K562 (cell line): ENCODE measurements around the gene CCDC85C. TPM values are rescaled to one million over a fixed set of nuclear protein-coding genes. Genes with fewer than 3 reads are reported as not detected.

ENCODE experiments used
- CBFB ChIP-seq: sonication (generic); formaldehyde crosslinking; IDR thresholded peaks from 2 replicates; pipeline ENCODE4 v1.4.0; 2020; ENCODE audit warnings: mild to moderate bottlenecking, missing genetic modification reagents
- CBX2 ChIP-seq: fragments of 200-600 bp; sonication (generic); IDR thresholded peaks from one replicate; pipeline ENCODE4 v1.6.1; 2012; ENCODE audit warnings: mild to moderate bottlenecking, low read length, inconsistent platforms; ENCODE audit not compliant: insufficient read depth, poor library complexity, severe bottlenecking
- CCNT2 ChIP-seq: IDR thresholded peaks from 2 replicates; pipeline ENCODE4 v1.6.1; 2011; ENCODE audit warnings: borderline replicate concordance, low read depth, mild to moderate bottlenecking, moderate library complexity, mixed read lengths, low read length; ENCODE audit not compliant: insufficient read length; ENCODE audit errors: extremely low read depth
- CTBP1 ChIP-seq: fragments of 450-650 bp; IDR thresholded peaks from 2 replicates; pipeline ENCODE4 v1.6.1; 2016; ENCODE audit warnings: borderline replicate concordance
- ETS2 ChIP-seq: IDR thresholded peaks from 2 replicates; pipeline ENCODE4 v1.6.1; 2016; ENCODE audit warnings: borderline replicate concordance, missing genetic modification characterization, mild to moderate bottlenecking, moderate library complexity, missing compliant biosample characterization; ENCODE audit not compliant: poor library complexity, severe bottlenecking
- FIP1L1 ChIP-seq: fragments of 200-400 bp; formaldehyde crosslinking; IDR thresholded peaks from 2 replicates; pipeline ENCODE4 v1.6.1; 2018; ENCODE audit warnings: mild to moderate bottlenecking, low read depth, low read length; ENCODE audit not compliant: poor library complexity, severe bottlenecking
- HDAC3 ChIP-seq: fragments of 450-650 bp; IDR thresholded peaks from 2 replicates; pipeline ENCODE4 v1.6.1; 2018; ENCODE audit warnings: borderline replicate concordance, mild to moderate bottlenecking, moderate library complexity; ENCODE audit not compliant: partially characterized antibody
- JUNB ChIP-seq: fragments of 450-650 bp; formaldehyde crosslinking; conservative IDR thresholded peaks from 2 replicates; pipeline ENCODE4 v1.4.0; 2020; ENCODE audit warnings: mild to moderate bottlenecking
- MCM3 ChIP-seq: fragments of 450-650 bp; IDR thresholded peaks from 2 replicates; pipeline ENCODE4 v1.6.1; 2016
- NCOR1 ChIP-seq: fragments of 450-650 bp; IDR thresholded peaks from 2 replicates; pipeline ENCODE4 v1.6.1; 2016; ENCODE audit warnings: mild to moderate bottlenecking, moderate library complexity
- PCBP1 ChIP-seq: fragments of 200-400 bp; formaldehyde crosslinking; IDR thresholded peaks from 2 replicates; pipeline ENCODE4 v1.6.1; 2018; ENCODE audit warnings: mild to moderate bottlenecking, low read depth, low read length; ENCODE audit not compliant: poor library complexity, severe bottlenecking
- RUNX1 ChIP-seq: sonication (generic); IDR thresholded peaks from 2 replicates; pipeline ENCODE4 v1.6.1; 2016; ENCODE audit warnings: antibody characterized with exemption, low read depth
- SIRT6 ChIP-seq: IDR thresholded peaks from one replicate; pipeline ENCODE4 v1.6.1; 2012; ENCODE audit warnings: low read depth, mild to moderate bottlenecking, control low read depth, inconsistent platforms, low read length, moderate library complexity
- SMAD1 ChIP-seq: fragments of 150-350 bp; IDR thresholded peaks from 2 replicates; pipeline ENCODE4 v1.6.1; 2014; ENCODE audit warnings: low read length, low read depth; ENCODE audit not compliant: partially characterized antibody
- SUPT5H ChIP-seq: fragments of 450-650 bp; IDR thresholded peaks from 2 replicates; pipeline ENCODE4 v1.6.1; 2016
- TEAD2 ChIP-seq: fragments of 450-650 bp; IDR thresholded peaks from 2 replicates; pipeline ENCODE4 v1.6.1; 2016; ENCODE audit warnings: missing genetic modification characterization, control low read depth, missing compliant biosample characterization
- ZNF217 ChIP-seq: sonication (generic); formaldehyde crosslinking; IDR thresholded peaks from 2 replicates; pipeline ENCODE4 v1.8.0; 2022; ENCODE audit warnings: mild to moderate bottlenecking, missing genetic modification reagents
- ZNF253 ChIP-seq: fragments of 250-450 bp; sonication (Bioruptor Pico); conservative IDR thresholded peaks from 2 replicates; pipeline ENCODE4 v1.6.1; 2021; ENCODE audit warnings: mild to moderate bottlenecking
- polyA plus RNA-seq, 8 experiments: library from polyadenylated mRNA; depleted of rRNA in 4 of 8; stranded (reverse) in 5 of 8; unstranded in 3 of 8; fragments of >200 nt; fragmentation: Nextera tagmentation in 2 of 8; fragmentation: Illumina TruSeq in 1 of 8; extraction: Ambion mirVana in 2 of 8; extraction: Trizol in 1 of 8; gene quantifications; 2 replicates each; pipeline versions ENCODE4 v1.2.1 to v1.2.3, GENCODE V29; 2011 to 2014; ENCODE audit warnings: inconsistent platforms in 1 of 8, missing spikeins in 1 of 8
- total RNA-seq, 7 experiments: library from RNA; depleted of rRNA in 6 of 7; stranded (reverse); fragments of >200 nt in 6 of 7; fragmentation: Illumina TruSeq in 2 of 7; extraction: Trizol in 2 of 7; gene quantifications; 2 replicates each; pipeline versions ENCODE4 v1.2.1 to v1.2.3, GENCODE V29; 2011 to 2021; ENCODE audit warnings: low replicate concordance in 1 of 7
- TF ChIP-seq, protein P1 (sequence below), 2 experiments: fragments of 150-350 bp in 1 of 2; IDR thresholded peaks; 2 replicates each; pipeline ENCODE4 v1.6.1; 2012 to 2016; ENCODE audit warnings: low read depth in 2 of 2, low read length in 2 of 2, mild to moderate bottlenecking in 1 of 2, moderate library complexity in 1 of 2
- TF ChIP-seq, protein P2 (sequence below): fragments of 250-450 bp; sonication (Bioruptor Pico); IDR thresholded peaks from 2 replicates; pipeline ENCODE4 v1.8.0; 2021; ENCODE audit warnings: moderate library complexity, mild to moderate bottlenecking, inconsistent platforms
- TF ChIP-seq, protein P3 (sequence below): sonication (generic); formaldehyde crosslinking; IDR thresholded peaks from 2 replicates; pipeline ENCODE4 v1.9.0; 2022; ENCODE audit warnings: mild to moderate bottlenecking, missing genetic modification reagents

The CCDC85C gene
- total and polyA plus RNA-seq, 9 of the 15 experiments (the other 6 are each of a cell fraction or from before 2014, with no cell fraction given): 0.18 to 22.0 (median 6.3) TPM

DNA sequence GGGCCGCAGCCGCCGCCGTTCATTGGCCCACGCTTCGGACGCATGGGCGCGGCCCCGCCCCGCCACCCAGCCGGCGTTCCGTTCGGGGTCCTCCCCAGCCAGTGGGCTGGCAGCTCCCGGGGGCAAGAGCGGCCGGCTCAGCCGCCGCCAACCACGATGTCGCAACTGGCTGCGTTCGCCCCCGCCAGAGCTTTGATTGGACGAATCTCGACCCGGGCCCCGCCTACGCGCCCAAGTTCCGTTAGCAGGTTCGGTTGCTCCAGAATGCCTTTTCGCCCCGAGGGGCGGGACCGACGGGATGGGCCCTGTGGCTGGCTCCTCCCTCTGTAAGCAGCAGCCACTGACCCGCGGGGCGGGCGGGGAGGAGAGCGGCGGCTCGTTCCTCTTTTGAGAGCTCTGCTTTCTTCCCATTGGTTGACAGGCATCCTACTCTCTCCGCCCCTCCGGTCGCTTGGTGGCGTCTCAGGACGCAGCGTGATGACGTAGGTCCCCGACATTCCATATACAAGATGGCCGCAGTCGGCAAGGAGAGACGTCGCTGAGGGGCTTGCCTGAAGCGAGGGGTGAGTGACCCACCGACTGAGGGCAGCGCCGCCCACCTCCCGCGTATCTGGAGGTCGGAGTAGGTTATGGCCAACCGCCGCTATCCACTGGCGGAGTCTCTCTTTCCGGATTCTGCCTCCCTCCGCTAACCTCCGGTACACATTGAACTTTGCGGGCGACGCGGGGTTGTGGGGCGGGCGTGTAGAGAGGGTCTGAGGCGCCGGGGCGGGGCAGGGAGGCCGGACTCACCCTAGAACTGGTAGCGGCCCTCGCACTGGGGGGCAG is 122.9 kb downstream of the CCDC85C start, which contains the start of gene CCNK (continued):
- TF ChIP-seq TEAD2 (tag) (no peak), CBX2 (no peak), PCBP1 (no peak), NCOR1 (no peak), JUNB (CRISPR knock-in tag) (no peak), SMAD1 (no peak), SUPT5H (peak; percentile 91), MCM3 (no peak), CBFB (CRISPR knock-in tag) (no peak), ETS2 (tag) (no peak), FIP1L1 (peak; percentile 28), CTBP1 (no peak; the same call in 1 of the 2 replicates), CCNT2 (peak; percentile 71), HDAC3 (no peak), RUNX1 (no peak), ZNF253 (CRISPR knock-in tag) (no peak), ZNF217 (no peak), SIRT6 (no peak)
- TF ChIP-seq, protein P1, sequence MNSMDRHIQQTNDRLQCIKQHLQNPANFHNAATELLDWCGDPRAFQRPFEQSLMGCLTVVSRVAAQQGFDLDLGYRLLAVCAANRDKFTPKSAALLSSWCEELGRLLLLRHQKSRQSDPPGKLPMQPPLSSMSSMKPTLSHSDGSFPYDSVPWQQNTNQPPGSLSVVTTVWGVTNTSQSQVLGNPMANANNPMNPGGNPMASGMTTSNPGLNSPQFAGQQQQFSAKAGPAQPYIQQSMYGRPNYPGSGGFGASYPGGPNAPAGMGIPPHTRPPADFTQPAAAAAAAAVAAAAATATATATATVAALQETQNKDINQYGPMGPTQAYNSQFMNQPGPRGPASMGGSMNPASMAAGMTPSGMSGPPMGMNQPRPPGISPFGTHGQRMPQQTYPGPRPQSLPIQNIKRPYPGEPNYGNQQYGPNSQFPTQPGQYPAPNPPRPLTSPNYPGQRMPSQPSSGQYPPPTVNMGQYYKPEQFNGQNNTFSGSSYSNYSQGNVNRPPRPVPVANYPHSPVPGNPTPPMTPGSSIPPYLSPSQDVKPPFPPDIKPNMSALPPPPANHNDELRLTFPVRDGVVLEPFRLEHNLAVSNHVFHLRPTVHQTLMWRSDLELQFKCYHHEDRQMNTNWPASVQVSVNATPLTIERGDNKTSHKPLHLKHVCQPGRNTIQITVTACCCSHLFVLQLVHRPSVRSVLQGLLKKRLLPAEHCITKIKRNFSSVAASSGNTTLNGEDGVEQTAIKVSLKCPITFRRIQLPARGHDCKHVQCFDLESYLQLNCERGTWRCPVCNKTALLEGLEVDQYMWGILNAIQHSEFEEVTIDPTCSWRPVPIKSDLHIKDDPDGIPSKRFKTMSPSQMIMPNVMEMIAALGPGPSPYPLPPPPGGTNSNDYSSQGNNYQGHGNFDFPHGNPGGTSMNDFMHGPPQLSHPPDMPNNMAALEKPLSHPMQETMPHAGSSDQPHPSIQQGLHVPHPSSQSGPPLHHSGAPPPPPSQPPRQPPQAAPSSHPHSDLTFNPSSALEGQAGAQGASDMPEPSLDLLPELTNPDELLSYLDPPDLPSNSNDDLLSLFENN (IDR thresholded peaks at IDR 0.05; ENCODE audit: low read depth in 2 of 2, low read length in 2 of 2): no peak
- TF ChIP-seq, protein P2, sequence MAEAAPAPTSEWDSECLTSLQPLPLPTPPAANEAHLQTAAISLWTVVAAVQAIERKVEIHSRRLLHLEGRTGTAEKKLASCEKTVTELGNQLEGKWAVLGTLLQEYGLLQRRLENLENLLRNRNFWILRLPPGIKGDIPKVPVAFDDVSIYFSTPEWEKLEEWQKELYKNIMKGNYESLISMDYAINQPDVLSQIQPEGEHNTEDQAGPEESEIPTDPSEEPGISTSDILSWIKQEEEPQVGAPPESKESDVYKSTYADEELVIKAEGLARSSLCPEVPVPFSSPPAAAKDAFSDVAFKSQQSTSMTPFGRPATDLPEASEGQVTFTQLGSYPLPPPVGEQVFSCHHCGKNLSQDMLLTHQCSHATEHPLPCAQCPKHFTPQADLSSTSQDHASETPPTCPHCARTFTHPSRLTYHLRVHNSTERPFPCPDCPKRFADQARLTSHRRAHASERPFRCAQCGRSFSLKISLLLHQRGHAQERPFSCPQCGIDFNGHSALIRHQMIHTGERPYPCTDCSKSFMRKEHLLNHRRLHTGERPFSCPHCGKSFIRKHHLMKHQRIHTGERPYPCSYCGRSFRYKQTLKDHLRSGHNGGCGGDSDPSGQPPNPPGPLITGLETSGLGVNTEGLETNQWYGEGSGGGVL (CRISPR knock-in tag): no peak
- TF ChIP-seq, protein P3, sequence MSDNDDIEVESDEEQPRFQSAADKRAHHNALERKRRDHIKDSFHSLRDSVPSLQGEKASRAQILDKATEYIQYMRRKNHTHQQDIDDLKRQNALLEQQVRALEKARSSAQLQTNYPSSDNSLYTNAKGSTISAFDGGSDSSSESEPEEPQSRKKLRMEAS (CRISPR knock-in tag): no peak
